OCI-LY3 (cell line): ENCODE measurements around the gene PIK3R3.

Experiments
- H2AFZ ChIP-seq: fragments of 200-600, 300-600 bp; shearing (Covaris generic); 2 replicates; pipeline ENCODE4 v1.6.0; 2014; ENCODE audit warnings: antibody characterized with exemption, low read depth, low read length
- H3K27ac ChIP-seq: fragments of 200-600, 300-600 bp; sonication (generic); 2 replicates; pipeline ENCODE4 v1.5.1; 2014; ENCODE audit warnings: mild to moderate bottlenecking, low read length, moderate library complexity, mixed read lengths
- H3K27me3 ChIP-seq: fragments of 200-600, 300-600 bp; sonication (generic); 2 replicates; pipeline ENCODE4 v1.6.1; 2014; ENCODE audit warnings: low read depth, low read length, mixed read lengths
- H3K36me3 ChIP-seq: fragments of 200-600, 300-600 bp; sonication (generic); replicated peaks from 2 replicates; pipeline ENCODE3; 2014; ENCODE audit warnings: low read depth, low read length, mixed read lengths
- H3K4me1 ChIP-seq: fragments of 300-600, 200-600 bp; sonication (generic); 2 replicates; pipeline ENCODE4 v1.6.1; 2014; ENCODE audit warnings: low read length, mixed read lengths
- H3K4me2 ChIP-seq: fragments of 200-600, 300-600 bp; sonication (generic); 2 replicates; pipeline ENCODE4 v1.6.1; 2014; ENCODE audit warnings: low read length, mixed read lengths
- H3K4me3 ChIP-seq: fragments of 300-600, 200-600 bp; sonication (generic); 2 replicates; pipeline ENCODE4 v1.5.1; 2014; ENCODE audit warnings: antibody characterized with exemption, mild to moderate bottlenecking, low read length, moderate library complexity
- H3K79me2 ChIP-seq: fragments of 300-600, 200-600 bp; shearing (Covaris generic); 2 replicates; pipeline ENCODE4 v1.6.1; 2014; ENCODE audit warnings: mild to moderate bottlenecking, low read length, mixed read lengths
- H3K9ac ChIP-seq: fragments of 300-600, 200-600 bp; shearing (Covaris generic); 2 replicates; pipeline ENCODE4 v1.6.0; 2014; ENCODE audit warnings: mild to moderate bottlenecking, low read length, moderate library complexity
- H3K9me3 ChIP-seq: fragments of 200-600, 300-600 bp; shearing (Covaris generic); 2 replicates; pipeline ENCODE4 v1.6.1; 2014; ENCODE audit warnings: low read length, mixed read lengths; ENCODE audit not compliant: insufficient read depth
- H4K20me1 ChIP-seq: fragments of 200-600, 300-600 bp; sonication (generic); 2 replicates; pipeline ENCODE4 v1.6.1; 2016; ENCODE audit warnings: low read length, mixed read lengths; ENCODE audit not compliant: insufficient read depth
- CTCF ChIP-seq: fragments of 200-600, 300-600 bp; sonication (generic); IDR thresholded peaks from 2 replicates; pipeline ENCODE4 v1.5.1; 2014; ENCODE audit warnings: antibody characterized with exemption, low read length, low read depth
- EZH2phosphoT487 ChIP-seq: fragments of 200-600 bp; shearing (Covaris generic); IDR thresholded peaks from 2 replicates; pipeline ENCODE4 v1.6.1; 2018; ENCODE audit warnings: antibody characterized with exemption, mixed run types, low read depth

Gene PIK3R3

DNA sequence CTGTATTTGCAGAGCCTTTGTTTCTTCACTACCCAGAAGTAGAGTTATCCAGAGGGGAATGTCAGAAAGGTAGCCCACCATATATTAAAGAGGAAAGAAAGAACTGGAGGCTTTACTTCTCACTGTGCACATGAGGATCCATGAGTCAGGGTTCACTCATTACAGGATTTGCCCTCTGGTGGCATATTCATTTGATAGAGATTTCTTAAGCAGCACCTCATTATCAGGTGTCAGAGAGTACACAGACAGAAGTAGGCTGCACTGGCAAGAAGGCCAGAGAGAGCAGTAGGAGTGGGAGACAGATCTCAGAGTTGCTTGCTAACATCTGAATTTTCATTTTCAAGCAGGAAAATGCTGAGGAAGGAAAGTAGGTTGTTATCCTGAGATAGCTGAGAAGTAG, 123.8 kb downstream of the PIK3R3 start:
- Histone ChIP-seq H3K9ac (no peak overlapping the region), H3K4me3 (no peak overlapping the region), H3K36me3 (no peaks in the 10 kb centered on the region), H3K79me2 (no peaks in the 10 kb centered on the region), H3K27ac (no peak overlapping the region), H3K27me3 (no peaks in the 10 kb centered on the region), H3K9me3 (no peaks in the 10 kb centered on the region), H4K20me1 (no peaks in the 10 kb centered on the region), H2AFZ (no peak overlapping the region), H3K4me2 (no peak overlapping the region), H3K4me1 (no peaks in the 10 kb centered on the region)
- TF ChIP-seq EZH2phosphoT487 (no peak), CTCF (no peak)

- Histone ChIP-seq H2AFZ (no peak overlapping the region), H3K27ac (no peak overlapping the region), H3K4me3 (no peak overlapping the region), H3K9ac (no peak overlapping the region), H3K9me3 (no peaks in the 10 kb centered on the region), H3K27me3 (no peaks in the 10 kb centered on the region), H3K4me2 (no peak overlapping the region), H3K36me3 (no peaks in the 10 kb centered on the region), H3K79me2 (no peaks in the 10 kb centered on the region), H3K4me1 (no peaks in the 10 kb centered on the region), H4K20me1 (no peaks in the 10 kb centered on the region)
- TF ChIP-seq EZH2phosphoT487 (no peak), CTCF (no peak)
Observed at GRCh38 chr1:46005594-46005993, 126.8 kb downstream of the PIK3R3 start.

GRCh38 chr1:46004492-46004891, 127.9 kb downstream of the PIK3R3 start:
- Histone ChIP-seq H3K36me3 (no peaks in the 10 kb centered on the region), H2AFZ (no peak overlapping the region)
- TF ChIP-seq EZH2phosphoT487 = no peak
- no peak for TF ChIP-seq CTCF

DNA sequence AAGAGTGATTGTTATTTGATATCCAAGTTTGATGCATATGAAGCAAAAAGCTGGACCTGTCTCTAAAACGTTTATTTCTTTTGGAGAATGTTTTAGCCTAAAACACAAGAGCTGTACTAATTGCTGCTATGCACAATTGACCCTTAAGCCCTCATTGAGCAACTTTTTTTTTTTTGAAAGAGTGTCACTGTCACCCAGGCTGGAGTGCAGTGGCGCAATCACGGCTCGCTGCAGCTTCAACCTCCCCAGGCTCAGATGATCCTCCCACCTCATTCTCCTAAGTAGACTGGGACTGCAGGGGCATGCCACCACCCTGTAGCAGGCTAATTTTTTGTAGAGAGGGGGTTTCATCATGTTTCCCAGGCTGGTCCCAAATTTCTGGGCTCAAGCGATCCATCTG, 129.1 kb downstream of the PIK3R3 start:
- Histone ChIP-seq H3K27me3 (no peaks in the 10 kb centered on the region), H4K20me1 (no peaks in the 10 kb centered on the region), H3K9ac (no peak overlapping the region), H3K4me3 (no peak overlapping the region), H2AFZ (no peak overlapping the region), H3K36me3 (no peaks in the 10 kb centered on the region), H3K79me2 (no peaks in the 10 kb centered on the region), H3K27ac (no peak overlapping the region), H3K4me2 (no peak overlapping the region), H3K9me3 (no peaks in the 10 kb centered on the region), H3K4me1 (no peaks in the 10 kb centered on the region)
- no peak for TF ChIP-seq CTCF
- TF ChIP-seq EZH2phosphoT487 = no peak

More at GRCh38 chr1:46004492-46004891, 127.9 kb downstream of the PIK3R3 start:
- no peaks in the 10 kb centered on the region for H3K9me3 ChIP-seq
- H3K4me2 ChIP-seq = no peak overlapping the region
- no peak overlapping the region for H3K9ac ChIP-seq
- no peaks in the 10 kb centered on the region for H3K27me3 ChIP-seq
- H3K79me2 ChIP-seq = no peaks in the 10 kb centered on the region
- no peak overlapping the region for H3K4me3 ChIP-seq
- H3K27ac ChIP-seq = no peak overlapping the region
- no peaks in the 10 kb centered on the region for H3K4me1 ChIP-seq
- H4K20me1 ChIP-seq = no peaks in the 10 kb centered on the region
